MM.1S (cell line): ENCODE data around the gene UBL4A.

Experiments
- DNase-seq: peaks from one replicate; pipeline ENCODE4 v3.0.0-alpha.2; 2015
- H2AFZ ChIP-seq: fragments of 300-600 bp; sonication (generic); 2 replicates; pipeline ENCODE4 v1.6.0; 2016; ENCODE audit warnings: antibody characterized with exemption, low read length
- H3F3A ChIP-seq: fragments of 300-600 bp; sonication (generic); 2 replicates; pipeline ENCODE4 v1.6.1; 2016; ENCODE audit warnings: mild to moderate bottlenecking, antibody characterized with exemption, low read length, moderate library complexity, mixed read lengths; ENCODE audit not compliant: insufficient read depth
- H3K27ac ChIP-seq: fragments of 300-600 bp; sonication (generic); 2 replicates; pipeline ENCODE4 v1.5.1; 2016; ENCODE audit warnings: mild to moderate bottlenecking, low read length
- H3K27me3 ChIP-seq: fragments of 300-600 bp; sonication (generic); replicated peaks from 2 replicates; pipeline ENCODE4 v1.6.0; 2016; ENCODE audit warnings: low read length; ENCODE audit not compliant: insufficient read depth
- H3K36me3 ChIP-seq: fragments of 300-600 bp; sonication (generic); replicated peaks from 2 replicates; pipeline ENCODE4 v1.6.1; 2016; ENCODE audit warnings: mild to moderate bottlenecking, low read length, mixed read lengths; ENCODE audit not compliant: insufficient read depth
- H3K4me1 ChIP-seq: fragments of 300-600 bp; sonication (generic); 2 replicates; pipeline ENCODE4 v1.6.1; 2016; ENCODE audit warnings: low read length, mixed read lengths
- H3K4me2 ChIP-seq: fragments of 300-600 bp; sonication (generic); 2 replicates; pipeline ENCODE4 v1.6.0; 2016; ENCODE audit warnings: low read depth, low read length
- H3K4me3 ChIP-seq: fragments of 300-600 bp; sonication (generic); 2 replicates; pipeline ENCODE4 v1.5.1; 2016; ENCODE audit warnings: low read length, mixed read lengths
- H3K79me2 ChIP-seq: fragments of 300-600 bp; sonication (generic); 2 replicates; pipeline ENCODE4 v1.6.1; 2016; ENCODE audit warnings: mixed run types, low read length, mixed read lengths
- H3K9ac ChIP-seq: fragments of 300-600 bp; sonication (generic); 2 replicates; pipeline ENCODE4 v1.6.1; 2016; ENCODE audit warnings: low read length, mixed read lengths
- H3K9me2 ChIP-seq: fragments of 300-600 bp; sonication (generic); replicated peaks from 2 replicates; pipeline ENCODE4 v1.6.1; 2016; ENCODE audit warnings: mild to moderate bottlenecking, low read length, mixed read lengths; ENCODE audit not compliant: insufficient read depth
- H3K9me3 ChIP-seq: fragments of 300-600 bp; sonication (generic); replicated peaks from 2 replicates; pipeline ENCODE4 v1.6.1; 2016; ENCODE audit warnings: mild to moderate bottlenecking, low read length, mixed read lengths; ENCODE audit not compliant: insufficient read depth
- H4K20me1 ChIP-seq: fragments of 300-600 bp; sonication (generic); 2 replicates; pipeline ENCODE4 v1.6.1; 2016; ENCODE audit warnings: mild to moderate bottlenecking, low read length, moderate library complexity, mixed read lengths; ENCODE audit not compliant: insufficient read depth
- CTCF ChIP-seq: fragments of 300-600 bp; sonication (generic); IDR thresholded peaks from 2 replicates; pipeline ENCODE4 v1.5.1; 2016; ENCODE audit warnings: antibody characterized with exemption, low read length, mixed read lengths
- EZH2 ChIP-seq: fragments of 300-600 bp; sonication (generic); optimal IDR thresholded peaks from 2 replicates; pipeline ENCODE3; 2017; ENCODE audit warnings: low read depth, mild to moderate bottlenecking, antibody characterized with exemption, low read length, mixed read lengths
- EZH2phosphoT487 ChIP-seq: fragments of 300-600 bp; sonication (generic); IDR thresholded peaks from 2 replicates; pipeline ENCODE4 v1.6.1; 2018; ENCODE audit warnings: antibody characterized with exemption, low read length

The UBL4A gene

GRCh38 chrX:154486396-154487207, at the start of gene UBL4A:
UBL4A (minus strand) TSS chrX:154486615; CDS start chrX:154486584, 31 bp downstream.
- H3K9ac ChIP-seq = peak within 1 kb of the TSS; percentile 78
- no peaks in the 10 kb centered on the region for H3K9me3 ChIP-seq
- H3K36me3 ChIP-seq = no peaks in the 10 kb centered on the region; the same call in 1 of the 2 replicates
- H3K27me3 ChIP-seq = no peaks in the 10 kb centered on the region
- 0 out of 2 replicates have a peak, but pooled peaks cover 4% of the 10 kb centered on the region for H3K4me1 ChIP-seq
- TF ChIP-seq CTCF = no peak
- 0 out of 2 replicates have a peak within 1 kb of the TSS, but pooled peaks have one; percentile 13 for H3K27ac ChIP-seq
- H3K79me2 ChIP-seq = peaks cover 32% of the 10 kb centered on the region
- H3F3A ChIP-seq = peaks cover 3% of the 10 kb centered on the region
- no peak within 1 kb of the TSS for H2AFZ ChIP-seq
- H4K20me1 ChIP-seq = no peaks in the 10 kb centered on the region
- peak within 1 kb of the TSS; percentile 65 for H3K4me3 ChIP-seq
- peak within 1 kb of the TSS; percentile 70 for H3K4me2 ChIP-seq
- no peaks in the 10 kb centered on the region for H3K9me2 ChIP-seq
- peak; percentile 41 for DNase-seq

GRCh38 chrX:154535892-154536291, 49.5 kb upstream of the UBL4A start:
- H3K79me2 ChIP-seq = no peaks in the 10 kb centered on the region
- H2AFZ ChIP-seq = no peak overlapping the region
- no peak overlapping the region for H3K27ac ChIP-seq
- H3K4me3 ChIP-seq = no peak overlapping the region
- peaks cover 4% of the 10 kb centered on the region for H3K4me1 ChIP-seq
- H3K9me2 ChIP-seq = no peaks in the 10 kb centered on the region
- H3K9me3 ChIP-seq = no peaks in the 10 kb centered on the region
- H3F3A ChIP-seq = no peaks in the 10 kb centered on the region
- TF ChIP-seq CTCF (no peak), EZH2 (no peak), EZH2phosphoT487 (no peak)
- H3K36me3 ChIP-seq = no peaks in the 10 kb centered on the region
- H3K27me3 ChIP-seq = no peaks in the 10 kb centered on the region
- H3K4me2 ChIP-seq = no peak overlapping the region
- no peak overlapping the region for H3K9ac ChIP-seq
- no peaks in the 10 kb centered on the region for H4K20me1 ChIP-seq
- no peak for DNase-seq

- H3F3A ChIP-seq = no peaks in the 10 kb centered on the region
- no peak overlapping the region for H3K27ac ChIP-seq
- H3K9me2 ChIP-seq = no peaks in the 10 kb centered on the region
- no peaks in the 10 kb centered on the region for H3K36me3 ChIP-seq
- peak overlapping the region; percentile 13; the same call in 1 of the 2 replicates for H3K4me2 ChIP-seq
- H3K9ac ChIP-seq = peak overlapping the region; percentile 25; the same call in 1 of the 2 replicates
- no peaks in the 10 kb centered on the region for H3K79me2 ChIP-seq
- H4K20me1 ChIP-seq = no peaks in the 10 kb centered on the region
- no peaks in the 10 kb centered on the region for H3K9me3 ChIP-seq
- TF ChIP-seq EZH2phosphoT487 (no peak), CTCF (peak; percentile 99), EZH2 (no peak)
- peak; percentile 82 for DNase-seq
- peaks cover 4% of the 10 kb centered on the region for H3K4me1 ChIP-seq
- H3K4me3 ChIP-seq = no peak overlapping the region
- no peaks in the 10 kb centered on the region for H3K27me3 ChIP-seq
- H2AFZ ChIP-seq = 0 out of 2 replicates have a peak overlapping the region, but pooled peaks have one; percentile 43
Observed at GRCh38 chrX:154534526-154535322, 48.3 kb upstream of the UBL4A start.
